Natural killer cell (primary cell): ENCODE results near the gene ZNF521. TPM values are rescaled to one million over a fixed set of nuclear protein-coding genes. Genes with fewer than 3 reads are reported as not detected.

Source experiments
- ATAC-seq, 3 donors: fragments of 150-1000 bp in 2 of 3; fragments of 200-7000 bp in 1 of 3; cut with Tn5 transposase; 1 replicate in 1 of 3; 2 replicates in 2 of 3; pipeline ENCODE4 v1.10.0; 2021; ENCODE audit warnings: mild to moderate bottlenecking in 2 of 3, moderate library complexity in 2 of 3
- DNase-seq, 2 donors: peaks; one replicate each; pipeline versions ENCODE4 v3.0.0 to v3.0.0-alpha.2; 2013 to 2021; ENCODE audit warnings: mixed read lengths in 1 of 2
- H3K27ac ChIP-seq: one replicate; pipeline ENCODE4 v1.5.1; 2013; ENCODE audit warnings: mild to moderate bottlenecking, low read length
- H3K27me3 ChIP-seq: one replicate; pipeline ENCODE4 v1.6.1; 2013; ENCODE audit warnings: low read length; ENCODE audit not compliant: control insufficient read depth, insufficient read depth
- H3K36me3 ChIP-seq: one replicate; pipeline ENCODE4 v1.6.1; 2013; ENCODE audit warnings: low read length; ENCODE audit not compliant: control insufficient read depth, insufficient read depth
- H3K4me1 ChIP-seq: one replicate; pipeline ENCODE4 v1.6.1; 2013; ENCODE audit warnings: low read length; ENCODE audit not compliant: control insufficient read depth, insufficient read depth
- H3K4me3 ChIP-seq: one replicate; pipeline ENCODE4 v1.5.1; 2013; ENCODE audit warnings: low read length
- H3K9me3 ChIP-seq: one replicate; pipeline ENCODE4 v1.6.1; 2013; ENCODE audit warnings: low read length; ENCODE audit not compliant: control insufficient read depth, insufficient read depth
- H3K27ac Mint-ChIP-seq, 2 donors: one replicate each; pipeline ENCODE4 v1.8.0; 2022; ENCODE audit warnings: mild to moderate bottlenecking in 2 of 2, mixed read lengths in 2 of 2, moderate library complexity in 1 of 2
- H3K27me3 Mint-ChIP-seq, 2 donors: one replicate each; pipeline ENCODE4 v1.8.0; 2022; ENCODE audit warnings: low read depth in 2 of 2, mixed read lengths in 2 of 2
- H3K36me3 Mint-ChIP-seq: one replicate; pipeline ENCODE4 v1.8.0; 2022; ENCODE audit warnings: mixed read lengths
- H3K4me1 Mint-ChIP-seq, 2 donors: one replicate each; pipeline ENCODE4 v1.8.0; 2022; ENCODE audit warnings: mixed read lengths in 2 of 2
- H3K4me3 Mint-ChIP-seq: one replicate; pipeline ENCODE4 v1.8.0; 2022; ENCODE audit warnings: mild to moderate bottlenecking, moderate library complexity, mixed read lengths
- H3K9me3 Mint-ChIP-seq, 2 donors: one replicate each; pipeline ENCODE4 v1.8.0; 2022; ENCODE audit warnings: mixed read lengths in 2 of 2
- WGBS: methylation state at CpG from one replicate; pipeline ENCODE4 v1.1.7; 2013; ENCODE audit warnings: missing lambda C conversion rate; ENCODE audit not compliant: insufficient coverage; 5-methylcytosine and 5-hydroxymethylcytosine counted together
- intact Hi-C: fragments of 100-400 bp; cut with micrococcal nuclease; formaldehyde crosslinking; loops from one replicate; pipeline ENCODE4 v1.14.2; 2022
- total RNA-seq, 4 donors: library from RNA; stranded (reverse); fragments of 120-200 nt in 1 of 4; gene quantifications; one replicate each; pipeline versions ENCODE4 v1.2.3 to v1.2.4, GENCODE V29; 2013 to 2022
- TF ChIP-seq, protein P1 (sequence below): fragments of 200-600 bp; IDR thresholded peaks from one replicate; pipeline ENCODE4 v1.8.0; 2022; ENCODE audit warnings: antibody characterized with exemption

The ZNF521 gene
- total RNA-seq, 3 donors from 2014 or later (not counting 1 experiment from before 2014, with no cell fraction given), result 0.19 to 3.5 (median 0.54) TPM

DNA sequence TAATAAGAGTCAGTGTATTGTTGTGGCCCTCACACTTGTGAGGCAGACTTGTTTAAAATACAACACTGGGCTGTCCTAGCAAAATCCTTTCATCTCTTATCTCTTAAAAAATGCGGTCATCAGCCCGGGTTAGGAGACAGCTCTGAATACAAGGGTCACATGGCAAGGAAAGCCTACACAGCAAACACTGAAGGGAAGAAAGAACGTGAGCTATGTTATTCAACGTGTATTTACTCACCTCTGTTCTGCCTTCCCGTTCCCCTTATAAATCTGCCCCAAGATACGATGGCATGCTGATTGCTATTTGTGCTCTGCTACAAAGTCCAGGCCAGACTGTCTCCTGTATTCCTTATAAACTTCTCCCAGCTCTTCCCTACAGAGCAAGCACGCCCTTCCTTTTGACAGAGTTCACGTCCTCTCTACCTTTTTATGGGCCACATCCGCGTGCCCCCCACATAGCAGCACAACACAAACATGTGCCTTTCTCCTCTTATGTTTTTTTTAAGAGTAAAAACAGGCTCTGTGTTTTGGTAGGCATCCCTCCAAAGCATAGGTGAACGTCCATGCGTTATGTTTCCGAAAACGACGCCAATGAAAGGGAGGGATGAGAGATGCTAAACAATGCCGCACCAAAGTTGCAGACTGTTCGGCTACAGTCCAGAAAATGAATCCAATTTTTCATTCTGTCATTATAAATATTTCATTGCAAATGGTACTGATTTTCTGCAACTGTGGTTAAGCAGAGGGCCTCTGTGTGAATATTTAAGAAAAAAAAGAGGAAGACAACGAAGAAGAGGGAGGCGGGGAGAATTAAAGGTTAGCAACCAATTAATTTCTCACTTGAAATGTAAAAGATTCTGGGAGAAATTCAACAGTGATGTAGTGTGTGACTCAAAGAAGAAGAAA, 274.7 kb downstream of the ZNF521 start:
- DNase-seq (no peak), ATAC-seq (peak in 1 of 3 donors; percentile 17)
- WGBS, result 90% methylated on average over 18 of the region's 19 CpGs
- H3K36me3 ChIP-seq, result no peaks in the 10 kb centered on the region
- no peaks in the 10 kb centered on the region for H3K36me3 Mint-ChIP-seq
- H3K9me3 Mint-ChIP-seq, result no peaks in the 10 kb centered on the region
- TF ChIP-seq, protein P1, sequence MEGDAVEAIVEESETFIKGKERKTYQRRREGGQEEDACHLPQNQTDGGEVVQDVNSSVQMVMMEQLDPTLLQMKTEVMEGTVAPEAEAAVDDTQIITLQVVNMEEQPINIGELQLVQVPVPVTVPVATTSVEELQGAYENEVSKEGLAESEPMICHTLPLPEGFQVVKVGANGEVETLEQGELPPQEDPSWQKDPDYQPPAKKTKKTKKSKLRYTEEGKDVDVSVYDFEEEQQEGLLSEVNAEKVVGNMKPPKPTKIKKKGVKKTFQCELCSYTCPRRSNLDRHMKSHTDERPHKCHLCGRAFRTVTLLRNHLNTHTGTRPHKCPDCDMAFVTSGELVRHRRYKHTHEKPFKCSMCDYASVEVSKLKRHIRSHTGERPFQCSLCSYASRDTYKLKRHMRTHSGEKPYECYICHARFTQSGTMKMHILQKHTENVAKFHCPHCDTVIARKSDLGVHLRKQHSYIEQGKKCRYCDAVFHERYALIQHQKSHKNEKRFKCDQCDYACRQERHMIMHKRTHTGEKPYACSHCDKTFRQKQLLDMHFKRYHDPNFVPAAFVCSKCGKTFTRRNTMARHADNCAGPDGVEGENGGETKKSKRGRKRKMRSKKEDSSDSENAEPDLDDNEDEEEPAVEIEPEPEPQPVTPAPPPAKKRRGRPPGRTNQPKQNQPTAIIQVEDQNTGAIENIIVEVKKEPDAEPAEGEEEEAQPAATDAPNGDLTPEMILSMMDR, result no peak
- H3K4me3 ChIP-seq, result no peak overlapping the region
- no peaks in the 10 kb centered on the region for H3K27me3 ChIP-seq
- no peaks in the 10 kb centered on the region for H3K9me3 ChIP-seq
- no peaks in the 10 kb centered on the region for H3K27me3 Mint-ChIP-seq
- H3K4me1 ChIP-seq, result no peaks in the 10 kb centered on the region
- intact Hi-C loops, result no loop called here
- H3K27ac ChIP-seq, result no peak overlapping the region
- H3K4me3 Mint-ChIP-seq, result no peak overlapping the region
- H3K4me1 Mint-ChIP-seq, result no peaks in the 10 kb centered on the region
- no peak overlapping the region for H3K27ac Mint-ChIP-seq

DNA sequence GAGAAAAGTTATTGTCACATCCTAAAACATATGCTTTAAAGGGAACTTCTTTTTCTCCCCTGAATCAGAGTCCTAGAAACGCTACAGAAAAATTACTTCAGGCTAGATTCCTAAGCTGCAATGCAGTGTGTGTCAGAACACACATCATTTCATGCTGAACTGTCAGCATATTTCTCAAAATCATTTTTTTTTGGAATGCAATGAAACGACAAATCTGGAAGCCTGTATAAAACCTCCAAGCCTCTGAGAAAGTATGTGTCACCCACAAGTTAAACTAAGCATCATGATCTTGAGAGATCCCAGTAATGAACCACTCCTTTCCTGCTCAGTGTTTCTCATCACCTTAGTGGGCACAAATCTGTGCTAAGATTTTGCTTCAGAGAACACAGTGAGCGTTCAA, 276.2 kb downstream of the ZNF521 start:
- WGBS, result 81% methylated on average over 3 of the region's 3 CpGs
- TF ChIP-seq, protein P1, result no peak
- Histone ChIP-seq H3K4me3 (no peak overlapping the region), H3K36me3 (no peaks in the 10 kb centered on the region), H3K9me3 (no peaks in the 10 kb centered on the region), H3K27ac (no peak overlapping the region), H3K27me3 (no peaks in the 10 kb centered on the region), H3K4me1 (no peaks in the 10 kb centered on the region)
- Mint-ChIP-seq H3K27ac (no peak overlapping the region), H3K4me3 (no peak overlapping the region), H3K4me1 (no peaks in the 10 kb centered on the region), H3K27me3 (peaks cover 0 to 3% of the 10 kb centered on the region in 2 donors), H3K9me3 (no peaks in the 10 kb centered on the region), H3K36me3 (no peaks in the 10 kb centered on the region)
- no peak for ATAC-seq
- no peak for DNase-seq
- intact Hi-C loops, result no loop called here

DNA sequence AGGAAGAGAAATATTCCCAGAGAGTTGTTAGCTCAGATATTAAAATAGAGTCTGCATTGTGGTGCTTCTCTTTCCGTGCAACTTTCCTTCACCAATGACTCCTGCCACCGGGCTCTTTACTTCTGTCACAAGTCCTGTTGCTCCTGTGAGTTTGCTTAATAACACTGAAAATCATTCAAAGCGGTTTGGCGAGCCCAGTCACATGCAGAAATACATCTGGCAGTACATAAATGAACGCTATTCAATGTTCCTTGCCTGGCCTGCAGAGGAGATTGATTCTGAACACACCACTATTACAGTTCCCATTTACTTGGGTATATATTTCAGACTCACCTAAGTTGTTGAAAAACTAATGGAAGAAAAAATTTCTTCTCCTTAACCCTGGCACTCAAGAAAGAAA, 276.6 kb downstream of the ZNF521 start:
- Mint-ChIP-seq H3K4me1 (no peaks in the 10 kb centered on the region), H3K9me3 (no peaks in the 10 kb centered on the region), H3K4me3 (no peak overlapping the region), H3K27me3 (peaks cover 0 to 6% of the 10 kb centered on the region in 2 donors), H3K36me3 (no peaks in the 10 kb centered on the region), H3K27ac (no peak overlapping the region)
- Histone ChIP-seq H3K4me3 (no peak overlapping the region), H3K4me1 (no peaks in the 10 kb centered on the region), H3K9me3 (no peaks in the 10 kb centered on the region), H3K27ac (no peak overlapping the region), H3K36me3 (no peaks in the 10 kb centered on the region), H3K27me3 (no peaks in the 10 kb centered on the region)
- ATAC-seq (no peak), DNase-seq (no peak)
- WGBS, result 94% methylated on average over 5 of the region's 5 CpGs
- intact Hi-C loops, result no loop called here
- TF ChIP-seq, protein P1, result no peak
